ENCODE data around the gene LCMT1. TPM values are rescaled to one million over a fixed set of nuclear protein-coding genes. Genes with fewer than 3 reads are reported as not detected.

The LCMT1 gene
- 39.8 and 42.2 TPM in 2 replicates for total RNA-seq

GRCh38 chr16:25111403-25112166, at the start of gene LCMT1:
TSS of gene LCMT1 (plus strand) at chr16:25111742. CDS start at chr16:25111884, 142 bp downstream.

Other genes starting within 250 kb of the LCMT1 start
- gene ARHGAP17, start 96.4 kb upstream of the LCMT1 start, total RNA-seq, result 23.1 and 23.2 TPM in 2 replicates
- not detected in 2 replicates for gene AQP8, start 105.2 kb downstream of the LCMT1 start, total RNA-seq
- 4.3 and 5.1 TPM in 2 replicates for gene ZKSCAN2, start 146.1 kb downstream of the LCMT1 start, total RNA-seq

Data from uterine smooth muscle cell (primary cell).